OCI-LY3 (cell line): Measurements from ENCODE around the gene TOP2A.

ENCODE experiments used
- H2AFZ ChIP-seq: fragments of 200-600, 300-600 bp; shearing (Covaris generic); 2 replicates; pipeline ENCODE4 v1.6.0; 2014; ENCODE audit warnings: antibody characterized with exemption, low read depth, low read length
- H3K27ac ChIP-seq: fragments of 200-600, 300-600 bp; sonication (generic); 2 replicates; pipeline ENCODE4 v1.5.1; 2014; ENCODE audit warnings: mild to moderate bottlenecking, low read length, moderate library complexity, mixed read lengths
- H3K27me3 ChIP-seq: fragments of 200-600, 300-600 bp; sonication (generic); 2 replicates; pipeline ENCODE4 v1.6.1; 2014; ENCODE audit warnings: low read depth, low read length, mixed read lengths
- H3K36me3 ChIP-seq: fragments of 200-600, 300-600 bp; sonication (generic); replicated peaks from 2 replicates; pipeline ENCODE3; 2014; ENCODE audit warnings: low read depth, low read length, mixed read lengths
- H3K4me1 ChIP-seq: fragments of 300-600, 200-600 bp; sonication (generic); 2 replicates; pipeline ENCODE4 v1.6.1; 2014; ENCODE audit warnings: low read length, mixed read lengths
- H3K4me2 ChIP-seq: fragments of 200-600, 300-600 bp; sonication (generic); 2 replicates; pipeline ENCODE4 v1.6.1; 2014; ENCODE audit warnings: low read length, mixed read lengths
- H3K4me3 ChIP-seq: fragments of 300-600, 200-600 bp; sonication (generic); 2 replicates; pipeline ENCODE4 v1.5.1; 2014; ENCODE audit warnings: antibody characterized with exemption, mild to moderate bottlenecking, low read length, moderate library complexity
- H3K79me2 ChIP-seq: fragments of 300-600, 200-600 bp; shearing (Covaris generic); 2 replicates; pipeline ENCODE4 v1.6.1; 2014; ENCODE audit warnings: mild to moderate bottlenecking, low read length, mixed read lengths
- H3K9ac ChIP-seq: fragments of 300-600, 200-600 bp; shearing (Covaris generic); 2 replicates; pipeline ENCODE4 v1.6.0; 2014; ENCODE audit warnings: mild to moderate bottlenecking, low read length, moderate library complexity
- H3K9me3 ChIP-seq: fragments of 200-600, 300-600 bp; shearing (Covaris generic); 2 replicates; pipeline ENCODE4 v1.6.1; 2014; ENCODE audit warnings: low read length, mixed read lengths; ENCODE audit not compliant: insufficient read depth
- H4K20me1 ChIP-seq: fragments of 200-600, 300-600 bp; sonication (generic); 2 replicates; pipeline ENCODE4 v1.6.1; 2016; ENCODE audit warnings: low read length, mixed read lengths; ENCODE audit not compliant: insufficient read depth
- EZH2phosphoT487 ChIP-seq: fragments of 200-600 bp; shearing (Covaris generic); IDR thresholded peaks from 2 replicates; pipeline ENCODE4 v1.6.1; 2018; ENCODE audit warnings: antibody characterized with exemption, mixed run types, low read depth
- TF ChIP-seq, protein P1 (sequence below): fragments of 200-600, 300-600 bp; sonication (generic); IDR thresholded peaks from 2 replicates; pipeline ENCODE4 v1.5.1; 2014; ENCODE audit warnings: antibody characterized with exemption, low read length, low read depth

TOP2A gene

DNA sequence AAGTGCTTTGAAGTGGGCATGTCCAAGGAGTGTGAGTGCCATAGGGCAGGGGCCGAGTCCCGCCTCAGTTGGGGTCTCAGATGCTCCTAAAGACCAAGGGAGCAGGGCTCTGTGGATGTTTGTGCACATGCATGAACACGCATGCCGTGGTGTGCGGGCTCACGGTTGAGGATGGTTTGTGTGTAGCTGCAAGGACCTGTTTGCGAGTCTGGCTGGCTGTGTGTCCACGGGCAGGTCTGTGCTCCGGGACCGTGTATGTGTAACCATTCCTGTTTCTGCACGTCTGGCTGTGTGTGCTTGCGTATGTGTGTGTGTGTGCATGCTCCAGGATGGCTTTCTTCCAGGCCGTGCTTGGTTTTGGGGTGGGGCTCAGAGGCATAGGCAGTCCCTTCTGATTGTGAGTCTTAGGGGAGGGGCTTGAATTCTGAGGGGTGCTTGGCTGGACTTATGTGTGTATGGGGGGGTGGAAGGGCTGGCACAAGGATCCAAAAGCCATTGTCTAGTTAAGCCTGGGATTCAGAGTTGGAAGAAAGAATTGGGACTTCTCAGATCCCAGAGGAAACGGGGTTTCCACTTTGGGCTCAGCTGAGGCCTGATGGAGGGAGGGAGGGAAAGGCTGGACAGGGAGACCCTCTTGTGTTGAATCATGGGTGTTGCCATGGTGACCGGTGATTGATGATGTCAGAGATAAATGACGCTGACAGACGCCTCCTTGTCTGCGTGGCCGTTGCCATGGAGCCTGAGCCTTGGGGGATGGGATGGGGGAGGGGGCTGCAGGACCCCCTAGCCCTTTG, 67.6 kb downstream of the TOP2A start:
- no peak overlapping the region for H2AFZ ChIP-seq
- H3K4me3 ChIP-seq: no peak overlapping the region
- no peak overlapping the region for H3K27ac ChIP-seq
- TF ChIP-seq, protein P1, sequence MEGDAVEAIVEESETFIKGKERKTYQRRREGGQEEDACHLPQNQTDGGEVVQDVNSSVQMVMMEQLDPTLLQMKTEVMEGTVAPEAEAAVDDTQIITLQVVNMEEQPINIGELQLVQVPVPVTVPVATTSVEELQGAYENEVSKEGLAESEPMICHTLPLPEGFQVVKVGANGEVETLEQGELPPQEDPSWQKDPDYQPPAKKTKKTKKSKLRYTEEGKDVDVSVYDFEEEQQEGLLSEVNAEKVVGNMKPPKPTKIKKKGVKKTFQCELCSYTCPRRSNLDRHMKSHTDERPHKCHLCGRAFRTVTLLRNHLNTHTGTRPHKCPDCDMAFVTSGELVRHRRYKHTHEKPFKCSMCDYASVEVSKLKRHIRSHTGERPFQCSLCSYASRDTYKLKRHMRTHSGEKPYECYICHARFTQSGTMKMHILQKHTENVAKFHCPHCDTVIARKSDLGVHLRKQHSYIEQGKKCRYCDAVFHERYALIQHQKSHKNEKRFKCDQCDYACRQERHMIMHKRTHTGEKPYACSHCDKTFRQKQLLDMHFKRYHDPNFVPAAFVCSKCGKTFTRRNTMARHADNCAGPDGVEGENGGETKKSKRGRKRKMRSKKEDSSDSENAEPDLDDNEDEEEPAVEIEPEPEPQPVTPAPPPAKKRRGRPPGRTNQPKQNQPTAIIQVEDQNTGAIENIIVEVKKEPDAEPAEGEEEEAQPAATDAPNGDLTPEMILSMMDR: no peak
- no peak for TF ChIP-seq EZH2phosphoT487
- no peaks in the 10 kb centered on the region for H3K9me3 ChIP-seq
- H3K4me2 ChIP-seq: no peak overlapping the region
- H3K27me3 ChIP-seq: no peaks in the 10 kb centered on the region
- no peak overlapping the region for H3K9ac ChIP-seq
- peaks cover 13% of the 10 kb centered on the region for H3K36me3 ChIP-seq
- H4K20me1 ChIP-seq: peaks cover 60% of the 10 kb centered on the region
- peaks cover 12% of the 10 kb centered on the region for H3K79me2 ChIP-seq
- H3K4me1 ChIP-seq: peaks cover 7% of the 10 kb centered on the region

DNA sequence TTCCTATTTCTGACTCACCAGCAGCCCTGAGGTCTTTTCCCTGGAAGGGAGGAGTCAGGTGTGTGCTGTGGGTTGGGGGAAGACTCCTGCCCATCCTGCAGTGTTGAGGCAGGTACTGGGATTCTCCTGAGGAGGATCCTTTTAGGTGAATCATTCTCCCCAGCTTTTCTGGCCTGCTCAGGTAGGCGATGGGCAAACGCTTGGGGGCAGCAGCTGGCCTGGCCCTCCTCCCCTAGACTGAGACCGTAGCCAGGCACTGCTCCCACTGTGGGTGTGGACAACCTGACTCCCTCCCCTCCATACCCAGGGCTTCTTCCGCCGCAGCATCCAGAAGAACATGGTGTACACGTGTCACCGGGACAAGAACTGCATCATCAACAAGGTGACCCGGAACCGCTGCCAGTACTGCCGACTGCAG, 68.2 kb downstream of the TOP2A start:
- Histone ChIP-seq H3K79me2 (peaks cover 16% of the 10 kb centered on the region), H3K9me3 (no peaks in the 10 kb centered on the region), H4K20me1 (peaks cover 62% of the 10 kb centered on the region), H3K9ac (no peak overlapping the region), H3K4me2 (no peak overlapping the region), H3K4me3 (no peak overlapping the region), H2AFZ (no peak overlapping the region), H3K27ac (no peak overlapping the region), H3K36me3 (peaks cover 13% of the 10 kb centered on the region), H3K4me1 (peaks cover 7% of the 10 kb centered on the region), H3K27me3 (no peaks in the 10 kb centered on the region)
- no peak for TF ChIP-seq EZH2phosphoT487
- TF ChIP-seq, protein P1: no peak

DNA sequence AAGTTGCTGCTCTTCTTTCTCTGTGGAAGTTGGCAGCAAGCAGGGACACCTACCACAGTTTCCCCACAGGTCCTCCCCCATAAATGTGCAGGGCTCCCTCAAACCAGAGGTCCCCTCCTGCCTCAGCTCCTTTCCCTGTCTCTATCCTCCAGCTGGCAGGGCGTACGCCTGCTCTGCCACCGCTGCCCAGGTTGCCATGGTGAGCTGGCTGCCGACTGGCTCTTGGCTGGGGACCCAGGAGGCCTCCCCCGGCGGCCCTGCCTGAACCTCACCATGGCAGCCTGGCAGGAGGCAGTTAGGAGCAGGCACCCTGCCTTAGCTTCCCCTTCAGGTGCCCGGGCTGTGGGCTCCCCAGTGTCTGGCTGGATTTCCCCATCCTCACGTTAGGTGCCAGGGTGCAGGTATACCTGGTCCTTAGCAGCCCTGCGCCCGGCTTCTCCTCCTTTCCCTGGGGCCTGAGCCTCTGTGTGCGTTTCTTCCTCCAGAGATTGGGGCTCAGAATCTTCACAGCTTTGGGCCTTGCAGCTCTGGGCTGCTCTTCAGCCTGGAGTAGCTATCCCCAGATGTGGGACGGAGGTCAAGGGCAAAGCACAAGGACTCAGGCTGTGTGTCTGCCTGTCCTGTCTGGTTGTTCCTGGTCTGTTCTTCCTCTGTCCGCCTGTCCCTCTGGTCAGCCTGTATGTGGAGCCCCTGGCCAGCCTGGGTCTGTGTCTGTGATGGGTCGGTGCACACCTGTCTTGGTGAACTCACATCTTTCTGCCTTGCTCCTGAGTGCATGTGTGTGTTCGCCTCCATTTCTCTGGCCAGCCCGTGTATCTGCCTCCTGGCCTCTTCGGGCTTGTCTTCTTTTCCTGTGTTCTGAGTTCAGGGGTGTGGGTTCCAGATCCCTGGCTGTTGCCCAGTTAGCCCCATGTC, 68.9 kb downstream of the TOP2A start:
- TF ChIP-seq, protein P1: no peak
- TF ChIP-seq EZH2phosphoT487: no peak
- H3K4me3 ChIP-seq: no peak overlapping the region
- no peak overlapping the region for H3K9ac ChIP-seq
- H3K27me3 ChIP-seq: no peaks in the 10 kb centered on the region
- no peaks in the 10 kb centered on the region for H3K9me3 ChIP-seq
- no peak overlapping the region for H3K4me2 ChIP-seq
- H2AFZ ChIP-seq: no peak overlapping the region
- peaks cover 13% of the 10 kb centered on the region for H3K36me3 ChIP-seq
- peaks cover 68% of the 10 kb centered on the region for H4K20me1 ChIP-seq
- peaks cover 22% of the 10 kb centered on the region for H3K79me2 ChIP-seq
- peaks cover 7% of the 10 kb centered on the region for H3K4me1 ChIP-seq
- H3K27ac ChIP-seq: no peak overlapping the region

DNA sequence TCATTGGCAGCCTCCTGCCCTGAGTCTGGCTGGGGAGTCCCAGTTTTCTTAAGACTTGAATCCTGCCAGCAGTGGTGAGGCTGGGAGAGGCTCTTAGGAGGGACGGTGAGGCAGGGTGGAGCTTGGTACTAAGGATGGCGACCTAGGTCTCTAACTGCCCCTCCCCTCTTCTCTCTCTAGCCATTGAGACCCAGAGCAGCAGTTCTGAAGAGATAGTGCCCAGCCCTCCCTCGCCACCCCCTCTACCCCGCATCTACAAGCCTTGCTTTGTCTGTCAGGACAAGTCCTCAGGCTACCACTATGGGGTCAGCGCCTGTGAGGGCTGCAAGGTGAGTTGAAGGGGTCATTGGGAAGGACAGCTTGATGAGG, 69.6 kb downstream of the TOP2A start:
- TF ChIP-seq, protein P1: no peak
- TF ChIP-seq EZH2phosphoT487: no peak
- no peak overlapping the region for H3K27ac ChIP-seq
- no peak overlapping the region for H2AFZ ChIP-seq
- peaks cover 28% of the 10 kb centered on the region for H3K79me2 ChIP-seq
- peaks cover 6% of the 10 kb centered on the region for H3K4me1 ChIP-seq
- H3K4me3 ChIP-seq: no peak overlapping the region
- no peaks in the 10 kb centered on the region for H3K9me3 ChIP-seq
- H3K27me3 ChIP-seq: no peaks in the 10 kb centered on the region
- H3K36me3 ChIP-seq: peaks cover 17% of the 10 kb centered on the region
- peaks cover 75% of the 10 kb centered on the region for H4K20me1 ChIP-seq
- no peak overlapping the region for H3K9ac ChIP-seq
- H3K4me2 ChIP-seq: no peak overlapping the region
